ENCODE results near the gene TMEM233. TPM values are rescaled to one million over a fixed set of nuclear protein-coding genes. Genes with fewer than 3 reads are reported as not detected.

TMEM233 gene
- total and polyA plus RNA-seq, 2 of the 8 experiments (the other 6 are each of a cell fraction or from before 2014, with no cell fraction given): 0.09 TPM

- H3K9ac ChIP-seq (replicated peaks in 1 of 4; ENCODE audit: extremely low read depth in 1 of 4, low read depth in 3 of 4, low read length in 3 of 4): no peak overlapping the region
- no peak overlapping the region for H2BK120ac ChIP-seq (replicated peaks; ENCODE audit: low read depth, low read length)
- no peak overlapping the region for H3K4ac ChIP-seq (replicated peaks; ENCODE audit: insufficient read length, low read depth, low read length)
- H3K27me3 ChIP-seq (replicated peaks in 1 of 4; ENCODE audit: control insufficient read depth in 3 of 4, extremely low read depth in 1 of 4, insufficient read depth in 3 of 4, low read length in 3 of 4): no peaks in the 10 kb centered on the region
- peaks cover 7 to 14% of the 10 kb centered on the region in 2 experiments for H4K20me1 ChIP-seq (replicated peaks in 1 of 2; ENCODE audit: control insufficient read depth in 1 of 2, insufficient read depth in 2 of 2, low read length in 2 of 2)
- no peak overlapping the region for H2BK20ac ChIP-seq (ENCODE audit: low read length)
- no peak overlapping the region for H2BK5ac ChIP-seq (ENCODE audit: low read depth, low read length)
- H3K79me1 ChIP-seq (ENCODE audit: low read depth, low read length): no peaks in the 10 kb centered on the region
- H3K4me3 ChIP-seq (ENCODE audit: extremely low read depth in 1 of 4, insufficient read depth in 2 of 4, low read depth in 3 of 4, low read length in 4 of 4): no peak overlapping the region
- H4K91ac ChIP-seq (replicated peaks; ENCODE audit: insufficient read length, low read length): no peak overlapping the region
- peaks cover 0 to 4% (median 0%) of the 10 kb centered on the region in 4 experiments; a peak in 2 of 7 replicates for H3K4me1 ChIP-seq (replicated peaks in 1 of 4; ENCODE audit: control insufficient read depth in 3 of 4, insufficient read depth in 4 of 4, low read length in 3 of 4)
- H3K23ac ChIP-seq (ENCODE audit: insufficient read length): no peak overlapping the region
- POLR2A ChIA-PET (ENCODE audit: partially characterized antibody): interaction anchor here (1.0 to 2.1 kb wide), 3 partner anchors 9 to 22 kb away, joined by 3 to 6 read pairs (median 4); no protein-coding TSS in a partner anchor
- H3K79me2 ChIP-seq (ENCODE audit: control insufficient read depth in 1 of 2, insufficient read depth in 2 of 2, low read length in 2 of 2): no peaks in the 10 kb centered on the region
- WGBS, 2 experiments (ENCODE audit: extremely low coverage in 1 of 2, insufficient coverage in 1 of 2, insufficient read length in 1 of 2, insufficient replicate concordance in 2 of 2, low coverage in 1 of 2, low lambda C conversion rate in 2 of 2, missing lambda C conversion rate in 1 of 2): 98% methylated on average over 5 of the region's 5 CpGs; no CpG with 5 or more reads in 1 of the 2 experiments
- DNase-seq (ENCODE audit: low read depth in 1 of 2, low spot score in 2 of 2): no peak
- peaks cover 30 to 70% (median 63%) of the 10 kb centered on the region in 4 experiments for H3K36me3 ChIP-seq (ENCODE audit: control insufficient read depth in 2 of 4, insufficient read depth in 4 of 4, low read length in 3 of 4)
- CTCF ChIA-PET (ENCODE audit: partially characterized antibody): interaction anchor here (0.7 to 2.9 kb wide), 4 partner anchors 10 to 36 kb away, joined by 3 to 14 read pairs (median 4); partner anchors contain the start of gene PRKAB1
- H2BK12ac ChIP-seq (ENCODE audit: low read depth, low read length): no peak overlapping the region
- H3K23me2 ChIP-seq (ENCODE audit: low read depth, low read length): no peaks in the 10 kb centered on the region
- H4K5ac ChIP-seq (ENCODE audit: insufficient read length, low read depth, low read length): no peak overlapping the region
- TF ChIP-seq RFX5 (IDR thresholded peaks at IDR 0.05; ENCODE audit: borderline replicate concordance, low read depth, low read length) (no peak), CHD1 (IDR thresholded peaks at IDR 0.05; ENCODE audit: low read depth, low read length) (no peak), HDAC6 (IDR thresholded peaks at IDR 0.05; ENCODE audit: low read depth, low read length) (no peak), BACH1 (IDR thresholded peaks at IDR 0.05; ENCODE audit: low read length) (no peak), CREB1 (IDR thresholded peaks at IDR 0.05) (no peak)
- H2AFZ ChIP-seq (ENCODE audit: low read length): no peak overlapping the region
- no peak overlapping the region for H4K8ac ChIP-seq (ENCODE audit: extremely low read depth, insufficient read depth, low read length)
- no peak overlapping the region for H2AK5ac ChIP-seq (ENCODE audit: low read depth, low read length)
- H3K27ac ChIP-seq (ENCODE audit: low read depth, low read length): no peak overlapping the region
- H3K56ac ChIP-seq (replicated peaks; ENCODE audit: insufficient read length, low read depth, low read length): no peak overlapping the region
- no peak overlapping the region for H3K4me2 ChIP-seq (ENCODE audit: insufficient read depth in 1 of 2, low read depth in 2 of 2, low read length in 2 of 2)
- H3K9me3 ChIP-seq (ENCODE audit: insufficient read depth in 2 of 2, low read depth in 1 of 2, low read length in 1 of 2): no peaks in the 10 kb centered on the region
- no peak overlapping the region for H2BK15ac ChIP-seq (ENCODE audit: low read length)
- H3K14ac ChIP-seq (ENCODE audit: insufficient read length): no peak overlapping the region
- no peak for FAIRE-seq
- H3K18ac ChIP-seq (ENCODE audit: extremely low read depth, low read length): no peak overlapping the region
These were observed 85.5 kb downstream of the TMEM233 start for GRCh38 chr12:119679081-119679480.
